ENCODE results near the gene SEC11A.
"Not testable (repeated sequence)": the region's sequence is repeated elsewhere in the genome, so short reads cannot be mapped to it uniquely, and the experiment has no call there.

The SEC11A gene

DNA sequence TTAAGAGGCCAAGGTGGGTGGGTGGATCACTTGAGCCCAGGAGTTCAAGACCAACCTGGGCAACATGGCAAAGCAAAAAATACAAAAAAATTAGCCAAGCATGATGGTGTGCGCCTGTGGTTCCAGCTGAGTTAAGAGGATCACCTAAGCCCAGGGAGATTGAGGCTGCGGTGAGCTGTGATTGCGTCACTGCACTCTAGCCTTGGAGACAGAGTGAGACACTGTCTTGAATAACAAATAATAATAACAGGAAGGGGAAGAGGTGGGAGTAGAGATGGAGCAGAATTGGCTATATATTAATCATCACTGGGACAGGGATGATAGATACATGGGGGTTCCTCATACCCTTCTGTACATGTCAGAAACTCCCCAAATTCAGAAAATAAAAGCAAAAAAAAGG is 34.1 kb downstream of the SEC11A start:
- no peak for DNase-seq (ENCODE audit: low spot score)

- DNase-seq (ENCODE audit: low spot score): peak; percentile 71
These were observed 44.7 kb downstream of the SEC11A start for GRCh38 chr15:84671211-84671610.

DNA sequence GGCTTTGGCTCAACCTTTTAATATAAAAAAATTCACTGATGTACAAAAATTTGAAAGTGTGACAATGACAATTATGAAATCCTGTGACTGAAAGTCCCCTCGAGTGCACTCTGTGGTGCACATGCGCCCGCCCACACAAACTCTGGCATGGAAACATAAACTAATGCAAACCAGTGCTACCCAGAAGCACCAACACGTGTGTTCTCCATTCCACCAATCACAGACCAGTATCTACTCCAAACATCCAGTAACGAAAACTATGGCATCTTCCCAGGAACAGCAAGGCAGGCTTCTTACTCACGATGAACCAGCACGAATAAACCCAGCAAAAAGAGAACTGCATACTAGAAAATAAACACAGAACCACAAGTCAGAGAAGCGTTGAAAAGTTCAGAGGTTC is 46.2 kb downstream of the SEC11A start:
- peak; percentile 77 for DNase-seq (ENCODE audit: low spot score)

GRCh38 chr15:84668221-84668982 is 47.5 kb downstream of the SEC11A start:
- no peak for DNase-seq (ENCODE audit: low spot score)

DNA sequence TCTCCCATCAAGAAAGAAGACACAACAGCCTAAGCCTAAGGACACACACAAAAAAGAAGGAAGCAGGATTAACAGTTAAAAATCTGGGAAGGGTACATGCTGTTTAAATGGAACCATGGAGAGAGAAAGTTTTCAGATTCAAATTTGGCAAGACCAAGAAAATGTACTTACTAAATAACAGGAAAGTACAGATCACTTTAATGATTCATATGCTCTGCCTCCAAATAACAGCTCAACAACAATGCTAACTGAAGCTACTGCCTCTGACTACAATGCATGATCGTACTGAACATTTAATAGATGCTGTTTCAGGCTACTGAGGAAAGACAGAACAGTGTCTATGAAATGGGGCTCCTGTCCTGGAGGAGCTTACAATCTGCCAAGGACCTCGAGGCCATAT is 49.6 kb downstream of the SEC11A start:
- no peak for DNase-seq (ENCODE audit: low spot score)

DNA sequence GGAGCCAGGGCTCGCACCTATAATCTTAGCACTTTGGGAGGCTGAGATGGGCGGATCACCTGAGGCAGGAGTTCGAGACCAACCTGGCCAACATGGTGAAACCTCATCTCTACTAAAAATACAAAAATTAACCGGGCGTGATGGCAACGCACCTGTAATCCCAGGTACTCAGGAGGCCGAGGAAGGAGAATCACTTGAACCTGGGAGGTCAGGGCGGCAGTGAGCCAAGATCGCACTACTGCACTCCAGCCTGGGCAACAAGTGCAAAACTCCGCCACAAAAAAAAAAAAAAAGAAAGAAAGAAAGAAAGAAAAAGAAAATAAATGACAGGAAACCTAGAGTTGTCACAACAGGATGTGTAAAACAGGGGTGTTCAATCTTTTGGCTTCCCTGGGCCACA is 54.9 kb downstream of the SEC11A start:
- no peak for DNase-seq (ENCODE audit: low spot score)

DNA sequence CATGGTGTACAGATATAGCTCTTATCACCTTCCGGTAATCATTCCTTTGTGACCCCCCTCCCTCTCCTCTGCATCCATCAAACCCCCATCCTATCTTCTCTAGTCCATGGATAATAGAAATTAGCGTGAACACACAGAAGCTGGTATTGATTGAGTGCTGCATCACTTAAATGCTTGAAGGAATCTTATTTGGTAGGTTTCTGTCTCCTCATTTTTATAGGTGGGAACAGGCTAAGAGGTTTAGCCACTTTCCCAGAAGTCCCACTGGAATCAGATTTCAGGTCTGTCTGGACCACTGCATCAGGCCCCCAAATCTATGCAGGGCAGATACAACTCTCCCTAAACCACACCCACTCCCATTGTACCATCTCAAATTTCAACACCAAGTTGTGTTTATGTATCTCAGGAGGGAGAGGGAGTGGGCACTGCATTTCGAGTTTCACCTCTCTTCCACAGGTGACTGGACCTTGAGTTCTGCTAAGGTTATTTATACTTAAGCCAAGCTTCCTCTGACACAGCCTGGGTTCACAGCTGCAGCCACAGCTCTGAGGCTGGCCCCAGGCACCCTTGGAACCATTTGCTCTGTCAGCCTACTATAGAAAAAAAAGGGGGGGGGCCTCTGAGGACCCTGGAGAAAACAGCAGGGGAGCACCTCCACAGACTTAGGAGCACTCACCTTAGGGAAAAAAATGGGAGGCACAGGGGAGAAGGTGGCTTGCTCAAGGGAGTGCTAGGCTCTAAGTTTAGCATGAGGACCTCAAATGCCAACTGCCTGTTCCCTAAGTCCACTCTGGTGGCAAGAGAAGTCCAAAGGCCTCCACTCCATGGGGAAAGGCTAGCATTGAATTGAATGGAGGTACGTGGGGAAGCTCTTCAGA is 55.8 kb downstream of the SEC11A start:
- no peak for DNase-seq (ENCODE audit: low spot score)

DNA sequence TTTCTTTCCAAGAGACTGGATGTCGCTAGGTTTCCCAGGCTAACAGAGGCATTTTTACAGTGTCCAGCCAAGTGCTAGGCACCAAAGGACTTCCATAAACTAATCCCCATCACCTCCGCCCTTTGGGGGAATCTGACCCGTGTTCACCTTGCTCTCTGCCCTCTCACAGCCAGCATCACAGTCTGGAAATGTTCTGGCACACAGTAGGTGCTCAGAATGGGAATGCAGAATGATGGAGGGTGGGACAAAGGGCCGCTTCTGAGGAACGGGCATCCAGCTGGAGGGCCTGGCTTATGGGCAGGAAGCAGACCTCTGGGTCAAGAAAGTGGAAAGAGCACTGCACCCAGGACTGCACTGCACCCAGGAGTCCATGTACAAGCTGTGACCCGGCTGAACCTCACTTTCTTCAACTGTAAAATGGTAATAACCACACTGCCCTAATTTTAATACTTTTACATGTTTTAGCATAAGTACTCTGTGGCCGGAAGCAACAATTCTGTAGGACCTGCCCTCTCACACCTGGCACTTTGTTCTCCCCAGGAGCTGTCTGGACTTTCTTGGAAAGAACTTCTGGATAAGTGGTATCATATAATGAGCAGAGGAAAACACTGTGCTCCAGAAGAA is 57.0 kb downstream of the SEC11A start:
- DNase-seq (ENCODE audit: low spot score): no peak

DNA sequence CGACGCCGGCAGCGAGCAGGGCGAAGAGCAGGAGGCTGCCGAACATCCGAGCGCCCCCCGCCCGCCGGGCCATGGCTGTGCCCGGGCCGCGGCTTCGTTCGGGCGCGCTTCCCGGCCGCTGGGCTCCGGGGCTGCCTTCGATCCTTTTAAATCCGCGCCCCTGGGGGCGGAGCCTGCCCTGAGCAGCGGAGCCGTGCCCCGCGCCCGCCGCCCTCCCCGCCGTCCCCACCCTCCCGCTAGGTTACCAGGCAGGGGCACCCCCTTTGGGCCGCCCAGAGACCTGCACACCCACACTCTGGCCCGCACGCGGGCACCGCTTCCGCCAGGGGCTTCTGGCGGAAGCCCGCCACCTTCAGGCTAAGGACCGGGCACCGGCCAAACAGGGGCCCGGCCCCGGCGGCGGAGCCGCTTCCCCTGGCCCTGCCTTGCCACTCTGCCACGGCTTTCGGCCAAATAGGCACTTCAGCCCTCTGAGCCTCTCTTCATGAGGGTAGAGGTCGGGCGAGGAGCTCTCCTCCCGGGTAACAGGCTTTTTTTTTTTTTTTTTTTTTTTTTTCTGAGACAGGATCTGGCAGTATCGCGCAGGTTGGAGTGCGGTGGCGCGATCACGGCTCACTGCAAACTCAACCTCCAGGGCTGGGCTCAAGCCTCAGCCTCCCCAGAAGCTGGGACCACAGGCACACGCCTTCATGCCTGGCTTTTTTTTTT is 57.7 kb downstream of the SEC11A start, which contains the start of gene NMB:
TSS of gene NMB (minus strand) at position 120 of the 708 bp plus-strand sequence. CDS start at position 73, 47 bp downstream.
- DNase-seq (ENCODE audit: low spot score): peak; percentile 88

- DNase-seq (ENCODE audit: low spot score): no peak
These were observed 58.2 kb downstream of the SEC11A start for GRCh38 chr15:84657748-84658079.

DNA sequence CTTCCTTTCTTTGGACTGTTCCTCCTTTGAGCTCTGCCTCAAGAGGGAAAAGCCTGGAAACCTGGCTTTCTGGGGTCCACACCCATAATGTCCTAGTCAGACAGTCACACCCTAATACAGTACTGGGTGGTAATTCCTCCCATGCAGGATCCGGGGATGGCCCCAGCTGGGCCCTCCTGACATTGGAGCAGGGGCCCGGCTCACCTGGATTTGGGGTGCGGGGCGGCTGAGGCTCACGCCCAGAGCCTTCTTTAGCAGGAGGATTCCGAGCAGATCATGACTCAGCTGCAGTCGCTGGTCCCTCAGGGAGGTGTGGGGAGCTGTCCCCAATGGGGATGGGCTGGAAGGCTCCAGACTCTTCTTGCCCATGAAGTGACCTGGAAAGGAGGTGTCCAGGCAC is 59.0 kb downstream of the SEC11A start:
- no peak for DNase-seq (ENCODE audit: low spot score)

DNA sequence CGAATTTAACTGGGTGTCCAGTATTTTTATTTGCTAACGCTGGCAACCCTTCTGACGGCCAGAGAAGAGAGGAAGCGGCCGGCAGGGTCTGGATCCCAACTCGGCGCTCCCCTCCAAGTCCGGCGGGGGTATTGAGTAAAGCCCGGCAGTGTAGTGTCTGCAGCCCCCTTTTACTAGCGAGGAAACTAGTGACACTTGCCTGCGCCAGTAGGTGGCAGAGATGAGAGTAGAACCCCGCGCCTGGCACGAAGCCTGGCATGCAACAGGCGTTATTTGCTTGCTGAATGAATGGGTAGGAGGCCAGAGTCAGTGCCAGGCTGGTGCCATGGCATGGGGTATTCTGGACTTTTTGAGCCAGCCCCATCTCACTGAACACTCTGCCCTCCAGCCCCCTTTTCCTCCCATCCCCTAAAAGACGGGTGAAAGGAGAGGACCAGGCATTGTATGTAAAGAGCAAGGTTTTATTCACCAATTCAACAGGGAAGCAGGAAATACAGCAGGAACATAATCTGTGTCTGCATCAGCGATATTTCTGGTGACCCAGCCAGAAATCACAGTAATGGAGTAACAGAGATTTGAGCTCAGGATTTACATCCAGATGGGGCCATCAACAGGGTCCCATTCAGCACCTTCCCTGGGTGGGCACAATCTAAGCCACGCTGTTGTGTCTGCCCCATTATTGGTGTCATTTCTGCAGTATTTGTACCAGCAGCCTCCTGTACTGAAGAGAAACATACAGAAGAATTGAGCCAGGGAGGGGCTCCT is 61.1 kb downstream of the SEC11A start:
- DNase-seq (ENCODE audit: low spot score): peak; percentile 77

GRCh38 chr15:84653910-84654688 is 61.8 kb downstream of the SEC11A start, which contains the start of gene WDR73:
WDR73 (minus strand) TSS chr15:84654283; CDS start chr15:84654274, 9 bp downstream.
- peak; percentile 96 for DNase-seq (ENCODE audit: low spot score)

DNA sequence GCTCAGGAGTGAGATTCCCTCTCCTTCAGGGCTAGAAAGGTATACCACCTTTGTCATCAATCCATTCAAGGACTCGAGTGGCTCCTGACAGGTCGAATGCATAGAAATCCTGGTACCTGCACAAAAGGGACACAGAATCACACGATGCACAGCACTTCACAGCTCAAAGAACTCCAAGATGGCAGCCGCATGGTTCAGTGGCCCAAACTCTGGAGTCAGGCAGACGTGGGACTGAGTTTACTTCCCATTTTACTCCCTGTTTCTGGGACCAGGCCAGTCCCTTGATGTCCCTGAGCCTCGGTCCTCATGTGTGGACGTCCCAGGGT is 62.4 kb downstream of the SEC11A start:
- no peak for DNase-seq (ENCODE audit: low spot score)

- DNase-seq (ENCODE audit: low spot score): no peak
These were observed 66.2 kb downstream of the SEC11A start for GRCh38 chr15:84649706-84650105.

- no peak for DNase-seq (ENCODE audit: low spot score)
These were observed 67.4 kb downstream of the SEC11A start for GRCh38 chr15:84648539-84648938.

DNA sequence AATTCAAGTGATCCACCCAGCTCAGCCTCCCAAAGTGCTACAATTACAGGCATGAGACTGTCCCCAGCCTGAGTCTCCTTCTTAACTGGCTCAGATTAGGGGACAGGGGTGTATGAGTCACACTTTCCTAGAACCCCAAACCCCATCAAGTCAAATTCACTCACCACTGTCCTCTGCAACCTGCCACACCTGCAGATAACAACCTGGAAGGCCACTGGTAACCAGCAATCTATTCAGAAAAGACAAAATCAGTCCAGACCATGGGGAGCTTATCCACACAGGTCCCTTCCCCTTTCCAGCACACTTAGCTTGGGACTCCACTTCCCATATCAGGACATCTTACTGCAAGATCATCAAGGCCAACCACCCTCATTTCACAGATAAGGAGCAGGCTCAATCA is 68.2 kb downstream of the SEC11A start:
- no peak for DNase-seq (ENCODE audit: low spot score)

DNA sequence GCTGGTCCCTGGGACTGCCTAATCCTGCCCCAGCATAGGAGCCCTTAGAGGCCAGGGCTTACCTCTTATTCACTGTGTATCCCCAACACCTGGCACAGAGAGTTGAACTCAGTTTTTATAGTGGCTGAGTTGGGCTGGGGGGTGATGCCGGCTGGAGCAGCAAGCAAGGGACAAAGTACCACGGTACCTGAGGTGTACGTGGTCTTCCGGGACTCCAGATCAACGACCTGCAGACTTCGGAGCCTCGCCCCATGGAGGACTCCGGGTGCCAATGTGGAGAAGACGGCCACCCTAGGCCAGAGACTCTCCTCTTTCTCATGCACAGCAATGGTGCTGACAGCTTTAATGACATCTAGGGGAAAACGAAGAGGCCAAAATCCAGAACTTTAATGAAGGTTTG is 69.9 kb downstream of the SEC11A start:
- DNase-seq (ENCODE audit: low spot score): no peak

- DNase-seq (ENCODE audit: low spot score): no peak
These were observed 70.4 kb downstream of the SEC11A start for GRCh38 chr15:84645496-84645895.

GRCh38 chr15:84643838-84644237 is 72.1 kb downstream of the SEC11A start:
- DNase-seq (ENCODE audit: low spot score): no peak

- DNase-seq (ENCODE audit: low spot score): not testable (repeated sequence)
These were observed 73.3 kb downstream of the SEC11A start for GRCh38 chr15:84642640-84643039.
